Astrocyte (in vitro differentiated cells and primary cell): ENCODE data around the gene SUN2. TPM values are rescaled to one million over a fixed set of nuclear protein-coding genes. Genes with fewer than 3 reads are reported as not detected.

Source experiments
- DNase-seq: peaks from one replicate; pipeline ENCODE4 v3.0.0-alpha.2; 2010; ENCODE audit warnings: low read depth
- FAIRE-seq: peaks from 2 replicates; lab custom pipeline; 2011; peaks lifted over from hg19 to GRCh38; lab: Jason Lieb, UNC
- H2AFZ ChIP-seq: 2 replicates; pipeline ENCODE4 v1.6.0; 2012; ENCODE audit warnings: low read depth, low read length, inconsistent platforms
- H3K27ac ChIP-seq: 2 replicates; pipeline ENCODE4 v1.5.1; 2011; ENCODE audit warnings: low read depth, low read length, inconsistent platforms
- H3K27me3 ChIP-seq: 2 replicates; pipeline ENCODE4 v1.6.0; 2011; ENCODE audit warnings: low read length, inconsistent platforms; ENCODE audit not compliant: insufficient read depth
- H3K36me3 ChIP-seq: 2 replicates; pipeline ENCODE4 v1.5.1; 2011; ENCODE audit warnings: low read length, inconsistent platforms; ENCODE audit not compliant: insufficient read depth
- H3K4me1 ChIP-seq: 2 replicates; pipeline ENCODE4 v1.5.1; 2011; ENCODE audit warnings: low read length, inconsistent platforms; ENCODE audit not compliant: insufficient read depth
- H3K4me2 ChIP-seq: 2 replicates; pipeline ENCODE4 v1.6.0; 2012; ENCODE audit warnings: low read length, inconsistent platforms
- H3K4me3 ChIP-seq: 2 replicates; pipeline ENCODE4 v1.5.1; 2011; ENCODE audit warnings: low read depth, mild to moderate bottlenecking, low read length, inconsistent platforms; ENCODE audit not compliant: insufficient read depth
- H3K79me2 ChIP-seq: 2 replicates; pipeline ENCODE4 v1.6.0; 2012; ENCODE audit warnings: mild to moderate bottlenecking, low read length, inconsistent platforms; ENCODE audit not compliant: insufficient read depth
- H3K9ac ChIP-seq: 2 replicates; pipeline ENCODE4 v1.6.0; 2012; ENCODE audit warnings: mild to moderate bottlenecking, low read length, inconsistent platforms
- H3K9me3 ChIP-seq: 2 replicates; pipeline ENCODE4 v1.5.1; 2012; ENCODE audit warnings: low read depth, mild to moderate bottlenecking, low read length, inconsistent platforms; ENCODE audit not compliant: insufficient read depth
- H4K20me1 ChIP-seq: 2 replicates; pipeline ENCODE4 v1.6.0; 2012; ENCODE audit warnings: low read length, inconsistent platforms; ENCODE audit not compliant: insufficient read depth
- H3K27ac Mint-ChIP-seq: one replicate; pipeline ENCODE4 v1.8.0; 2021; ENCODE audit warnings: mild to moderate bottlenecking, mixed read lengths; ENCODE audit not compliant: unreplicated experiment
- H3K27me3 Mint-ChIP-seq: one replicate; pipeline ENCODE4 v1.8.0; 2021; ENCODE audit warnings: low read depth, mixed read lengths; ENCODE audit not compliant: unreplicated experiment
- H3K36me3 Mint-ChIP-seq: one replicate; pipeline ENCODE4 v1.8.0; 2021; ENCODE audit warnings: low read depth, mixed read lengths; ENCODE audit not compliant: unreplicated experiment
- H3K4me1 Mint-ChIP-seq: one replicate; pipeline ENCODE4 v1.8.0; 2021; ENCODE audit warnings: low read depth, mixed read lengths; ENCODE audit not compliant: unreplicated experiment
- H3K4me3 Mint-ChIP-seq: one replicate; pipeline ENCODE4 v1.8.0; 2021; ENCODE audit warnings: mild to moderate bottlenecking, moderate library complexity, mixed read lengths; ENCODE audit not compliant: unreplicated experiment
- H3K9me3 Mint-ChIP-seq: one replicate; pipeline ENCODE4 v1.8.0; 2021; ENCODE audit warnings: mild to moderate bottlenecking, mixed read lengths; ENCODE audit not compliant: unreplicated experiment
- CTCF ChIP-seq: IDR thresholded peaks from 2 replicates; pipeline ENCODE4 v1.5.1; 2011; ENCODE audit warnings: low read depth, mild to moderate bottlenecking, inconsistent platforms, low read length, moderate library complexity; ENCODE audit not compliant: insufficient read depth
- EZH2 ChIP-seq: IDR thresholded peaks from 2 replicates; pipeline ENCODE4 v1.6.1; 2012; ENCODE audit warnings: mild to moderate bottlenecking, low read length, inconsistent platforms; ENCODE audit not compliant: insufficient read depth
- total RNA-seq: library from RNA; stranded (reverse); gene quantifications from 2 replicates; pipeline ENCODE4 v1.2.1, GENCODE V29; 2021

The SUN2 gene
- total RNA-seq, 1 donor from 2014 or later, result 46.5 TPM

- no peak overlapping the region for H3K27ac ChIP-seq
- no peak overlapping the region for H3K9ac ChIP-seq
- no peak overlapping the region for H3K4me3 ChIP-seq
- H3K9me3 ChIP-seq, result no peaks in the 10 kb centered on the region
- Mint-ChIP-seq H3K9me3 (no peaks in the 10 kb centered on the region), H3K27ac (no peak overlapping the region), H3K27me3 (no peaks in the 10 kb centered on the region), H3K4me3 (no peak overlapping the region), H3K36me3 (peaks cover 30% of the 10 kb centered on the region), H3K4me1 (no peaks in the 10 kb centered on the region)
- no peak overlapping the region for H3K4me2 ChIP-seq
- H3K4me1 ChIP-seq, result no peaks in the 10 kb centered on the region
- H3K79me2 ChIP-seq, result no peaks in the 10 kb centered on the region
- DNase-seq, result no peak
- no peaks in the 10 kb centered on the region for H3K27me3 ChIP-seq
- H2AFZ ChIP-seq, result no peak overlapping the region
- H3K36me3 ChIP-seq, result peaks cover 30% of the 10 kb centered on the region
- peaks cover 30% of the 10 kb centered on the region for H4K20me1 ChIP-seq
- TF ChIP-seq CTCF, result no peak
- TF ChIP-seq EZH2, result no peak
- FAIRE-seq, result no peak
These were observed 25.9 kb downstream of the SUN2 start for GRCh38 chr22:38729946-38730345.

- no peaks in the 10 kb centered on the region for H3K27me3 Mint-ChIP-seq
- no peak for FAIRE-seq
- H3K9me3 ChIP-seq, result no peaks in the 10 kb centered on the region
- H2AFZ ChIP-seq, result no peak overlapping the region
- H3K36me3 Mint-ChIP-seq, result peaks cover 38% of the 10 kb centered on the region
- H3K4me2 ChIP-seq, result no peak overlapping the region
- H3K4me3 Mint-ChIP-seq, result no peak overlapping the region
- H3K36me3 ChIP-seq, result peaks cover 38% of the 10 kb centered on the region
- no peak overlapping the region for H3K4me3 ChIP-seq
- DNase-seq, result no peak
- no peaks in the 10 kb centered on the region for H3K4me1 Mint-ChIP-seq
- no peaks in the 10 kb centered on the region for H3K79me2 ChIP-seq
- no peak overlapping the region for H3K27ac Mint-ChIP-seq
- TF ChIP-seq CTCF (no peak), EZH2 (no peak)
- no peaks in the 10 kb centered on the region for H3K4me1 ChIP-seq
- no peaks in the 10 kb centered on the region for H3K9me3 Mint-ChIP-seq
- no peaks in the 10 kb centered on the region for H3K27me3 ChIP-seq
- H3K27ac ChIP-seq, result no peak overlapping the region
- H3K9ac ChIP-seq, result no peak overlapping the region
- H4K20me1 ChIP-seq, result peaks cover 35% of the 10 kb centered on the region
These were observed 26.7 kb downstream of the SUN2 start for GRCh38 chr22:38728871-38729796.
